Measurements from ENCODE around the gene PITPNM3. TPM values are rescaled to one million over a fixed set of nuclear protein-coding genes. Genes with fewer than 3 reads are reported as not detected.

Gene PITPNM3
- polyA plus RNA-seq, 3 donors = 0.29 TPM; not detected in 2

DNA sequence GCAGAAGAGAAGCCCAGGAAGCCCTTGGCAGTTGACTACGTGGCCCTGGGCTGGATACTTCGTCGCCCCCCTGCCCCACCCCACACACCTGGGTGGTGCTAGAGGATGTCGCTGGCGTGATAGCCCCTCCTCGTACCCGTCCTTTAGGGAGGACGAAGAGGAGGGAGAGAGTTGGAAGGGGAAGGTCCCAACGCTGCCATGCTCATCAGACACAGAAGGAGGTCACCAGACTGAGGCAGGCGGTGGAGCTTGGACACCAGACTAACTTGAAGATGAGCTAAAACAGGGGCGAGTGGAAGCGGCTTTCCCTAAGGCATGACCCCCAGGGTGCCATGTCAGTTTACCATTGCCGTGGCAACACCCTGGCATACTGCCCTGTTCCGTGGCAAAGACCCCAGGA, 132.4 kb downstream of the PITPNM3 start:
- Mint-ChIP-seq H3K27ac (no peak overlapping the region), H3K4me1 (peaks cover 24% of the 10 kb centered on the region), H3K27me3 (ENCODE audit: low read depth in 3 of 3) (peaks cover 36 to 73% (median 50%) of the 10 kb centered on the region in 3 donors), H3K9me3 (peaks cover 0 to 3% (median 0%) of the 10 kb centered on the region in 7 donors), H3K4me3 (peak overlapping the region in 1 of 2 donors; percentile 40), H3K36me3 (no peaks in the 10 kb centered on the region)
- H3K27ac ChIP-seq (ENCODE audit: low read depth in 1 of 2, low read length in 2 of 2) = no peak overlapping the region
- H3K27me3 ChIP-seq (ENCODE audit: control insufficient read depth in 2 of 2, insufficient read depth in 2 of 2, low read length in 2 of 2) = peaks cover 0 to 63% of the 10 kb centered on the region in 2 donors
- H3K4me1 ChIP-seq (ENCODE audit: control insufficient read depth in 1 of 2, insufficient read depth in 2 of 2, low read length in 2 of 2) = peaks cover 15 to 18% of the 10 kb centered on the region in 2 donors
- 86% methylated on average over 5 of the region's 14 CpGs for WGBS (ENCODE audit: insufficient coverage)
- H3K36me3 ChIP-seq (replicated peaks in 1 of 2; ENCODE audit: control insufficient read depth in 1 of 2, insufficient read depth in 2 of 2, low read length in 2 of 2) = no peaks in the 10 kb centered on the region
- H2AFZ ChIP-seq (ENCODE audit: insufficient read depth, low read depth, low read length, poor library complexity, severe bottlenecking) = no peak overlapping the region
- H4K20me1 ChIP-seq (ENCODE audit: insufficient read depth, low read length) = no peaks in the 10 kb centered on the region
- no peak for DNase-seq
- TF ChIP-seq, protein P1, sequence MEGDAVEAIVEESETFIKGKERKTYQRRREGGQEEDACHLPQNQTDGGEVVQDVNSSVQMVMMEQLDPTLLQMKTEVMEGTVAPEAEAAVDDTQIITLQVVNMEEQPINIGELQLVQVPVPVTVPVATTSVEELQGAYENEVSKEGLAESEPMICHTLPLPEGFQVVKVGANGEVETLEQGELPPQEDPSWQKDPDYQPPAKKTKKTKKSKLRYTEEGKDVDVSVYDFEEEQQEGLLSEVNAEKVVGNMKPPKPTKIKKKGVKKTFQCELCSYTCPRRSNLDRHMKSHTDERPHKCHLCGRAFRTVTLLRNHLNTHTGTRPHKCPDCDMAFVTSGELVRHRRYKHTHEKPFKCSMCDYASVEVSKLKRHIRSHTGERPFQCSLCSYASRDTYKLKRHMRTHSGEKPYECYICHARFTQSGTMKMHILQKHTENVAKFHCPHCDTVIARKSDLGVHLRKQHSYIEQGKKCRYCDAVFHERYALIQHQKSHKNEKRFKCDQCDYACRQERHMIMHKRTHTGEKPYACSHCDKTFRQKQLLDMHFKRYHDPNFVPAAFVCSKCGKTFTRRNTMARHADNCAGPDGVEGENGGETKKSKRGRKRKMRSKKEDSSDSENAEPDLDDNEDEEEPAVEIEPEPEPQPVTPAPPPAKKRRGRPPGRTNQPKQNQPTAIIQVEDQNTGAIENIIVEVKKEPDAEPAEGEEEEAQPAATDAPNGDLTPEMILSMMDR (IDR thresholded peaks at IDR 0.05) = no peak
- intact Hi-C loops (cut with micrococcal nuclease) = loop anchor here (2.0 to 10.0 kb wide), 3 partner anchors 719 to 837 kb away; no protein-coding TSS in a partner anchor
- no peaks in the 10 kb centered on the region for H3K9me3 ChIP-seq (replicated peaks in 1 of 2; ENCODE audit: control insufficient read depth in 1 of 2, insufficient read depth in 1 of 2, low read length in 2 of 2)
- H3K4me3 ChIP-seq (replicated peaks in 1 of 3; ENCODE audit: low read depth in 2 of 3, low read length in 3 of 3) = no peak overlapping the region
- H3K9ac ChIP-seq (ENCODE audit: insufficient read depth, low read length, poor library complexity, severe bottlenecking) = no peak overlapping the region
- H3K79me2 ChIP-seq (ENCODE audit: insufficient read depth, low read length) = no peaks in the 10 kb centered on the region
- no peak overlapping the region for H3K4me2 ChIP-seq (replicated peaks; ENCODE audit: extremely low read depth, low read length, poor library complexity, severe bottlenecking)

DNA sequence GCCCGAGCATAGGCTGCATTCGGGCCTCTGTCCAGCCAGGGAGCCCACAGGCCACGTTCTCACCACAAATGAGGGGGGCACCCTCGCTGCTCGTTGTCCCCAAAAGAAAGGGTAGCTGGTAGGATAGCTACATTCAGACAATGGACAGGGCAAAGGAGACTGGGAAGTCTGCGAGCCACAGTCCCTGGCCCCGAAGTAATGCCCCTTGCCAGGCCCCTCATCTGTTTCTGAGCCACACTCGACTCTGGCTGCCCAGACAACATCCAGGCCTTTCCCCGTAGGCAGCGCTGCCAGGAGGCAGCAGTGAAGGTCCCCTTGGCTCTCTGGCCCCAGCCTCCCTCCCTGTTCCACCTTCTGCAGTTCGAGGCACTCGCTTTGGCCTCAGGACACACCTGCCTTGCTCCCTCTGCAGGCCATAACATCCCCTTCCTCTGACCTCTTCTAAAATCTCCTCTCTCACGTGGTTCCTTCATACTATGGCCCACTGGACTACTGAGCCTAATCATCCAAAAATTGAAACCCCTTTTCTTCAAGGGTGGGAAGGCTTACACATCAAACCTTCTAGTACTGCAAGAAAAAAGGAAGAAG, 133.6 kb downstream of the PITPNM3 start:
- no peak for DNase-seq
- no peak overlapping the region for H3K27ac ChIP-seq (ENCODE audit: low read depth in 1 of 2, low read length in 2 of 2)
- no peak overlapping the region for H3K9ac ChIP-seq (ENCODE audit: insufficient read depth, low read length, poor library complexity, severe bottlenecking)
- 75% methylated on average over 12 of the region's 13 CpGs for WGBS (ENCODE audit: insufficient coverage)
- H3K4me3 ChIP-seq (replicated peaks in 1 of 3; ENCODE audit: low read depth in 2 of 3, low read length in 3 of 3) = no peak overlapping the region
- no peak overlapping the region for H3K4me3 Mint-ChIP-seq
- H3K36me3 Mint-ChIP-seq = no peaks in the 10 kb centered on the region
- peaks cover 0 to 59% of the 10 kb centered on the region in 2 donors for H3K27me3 ChIP-seq (ENCODE audit: control insufficient read depth in 2 of 2, insufficient read depth in 2 of 2, low read length in 2 of 2)
- peaks cover 39 to 68% (median 46%) of the 10 kb centered on the region in 3 donors for H3K27me3 Mint-ChIP-seq (ENCODE audit: low read depth in 3 of 3)
- H3K79me2 ChIP-seq (ENCODE audit: insufficient read depth, low read length) = no peaks in the 10 kb centered on the region
- intact Hi-C loops (cut with micrococcal nuclease) = loop anchor here (2.0 to 10.0 kb wide), 3 partner anchors 718 to 836 kb away; no protein-coding TSS in a partner anchor
- H3K9me3 ChIP-seq (replicated peaks in 1 of 2; ENCODE audit: control insufficient read depth in 1 of 2, insufficient read depth in 1 of 2, low read length in 2 of 2) = no peaks in the 10 kb centered on the region
- H3K4me1 Mint-ChIP-seq = peaks cover 15% of the 10 kb centered on the region
- TF ChIP-seq, protein P1 (IDR thresholded peaks at IDR 0.05) = no peak
- H3K4me2 ChIP-seq (replicated peaks; ENCODE audit: extremely low read depth, low read length, poor library complexity, severe bottlenecking) = no peak overlapping the region
- H3K36me3 ChIP-seq (replicated peaks in 1 of 2; ENCODE audit: control insufficient read depth in 1 of 2, insufficient read depth in 2 of 2, low read length in 2 of 2) = no peaks in the 10 kb centered on the region
- H3K4me1 ChIP-seq (ENCODE audit: control insufficient read depth in 1 of 2, insufficient read depth in 2 of 2, low read length in 2 of 2) = peaks cover 7 to 11% of the 10 kb centered on the region in 2 donors
- H3K27ac Mint-ChIP-seq = no peak overlapping the region
- H4K20me1 ChIP-seq (ENCODE audit: insufficient read depth, low read length) = no peaks in the 10 kb centered on the region
- H2AFZ ChIP-seq (ENCODE audit: insufficient read depth, low read depth, low read length, poor library complexity, severe bottlenecking) = no peak overlapping the region
- H3K9me3 Mint-ChIP-seq = peaks cover 0 to 3% (median 0%) of the 10 kb centered on the region in 7 donors
